H1 (cell line): Measurements from ENCODE around the gene MYO1D. TPM values are rescaled to one million over a fixed set of nuclear protein-coding genes. Genes with fewer than 3 reads are reported as not detected.

ENCODE experiments used
- CTCF ChIA-PET: fragments of 300-600 bp; sonication (Branson Sonifier 250); formaldehyde crosslinking; loops from one replicate; lab custom pipeline; 2021; ENCODE audit not compliant: partially characterized antibody; lab: Charles Lee
- POLR2A ChIA-PET: fragments of 300-600 bp; sonication (Branson Sonifier 250); formaldehyde crosslinking; loops from one replicate; lab custom pipeline; 2021; ENCODE audit warnings: inconsistent platforms; ENCODE audit not compliant: partially characterized antibody; lab: Charles Lee
- DNase-seq, 2 experiments: peaks; one replicate each; pipeline versions ENCODE4 v3.0.0 to v3.0.0-alpha.2; 2010 to 2022; ENCODE audit warnings: low spot score in 2 of 2, low read depth in 1 of 2, mixed read lengths in 1 of 2
- FAIRE-seq: peaks from 2 replicates; lab custom pipeline; 2011; peaks lifted over from hg19 to GRCh38; lab: Jason Lieb, UNC
- H2AFZ ChIP-seq: 2 replicates; pipeline ENCODE4 v1.8.1; 2012; ENCODE audit warnings: low read length, inconsistent platforms
- H2AK5ac ChIP-seq: 2 replicates; pipeline ENCODE4 v1.6.1; 2013; ENCODE audit warnings: low read depth, low read length
- H2BK120ac ChIP-seq: replicated peaks from 2 replicates; pipeline ENCODE3; 2013; ENCODE audit warnings: low read depth, low read length, inconsistent platforms
- H2BK12ac ChIP-seq: 2 replicates; pipeline ENCODE4 v1.6.1; 2013; ENCODE audit warnings: low read depth, low read length
- H2BK15ac ChIP-seq: 2 replicates; pipeline ENCODE4 v1.6.1; 2013; ENCODE audit warnings: low read length
- H2BK20ac ChIP-seq: 2 replicates; pipeline ENCODE4 v1.6.1; 2013; ENCODE audit warnings: low read length
- H2BK5ac ChIP-seq: 2 replicates; pipeline ENCODE4 v1.6.1; 2013; ENCODE audit warnings: low read depth, low read length
- H3K14ac ChIP-seq: 2 replicates; pipeline ENCODE4 v1.6.1; 2013; ENCODE audit warnings: inconsistent platforms; ENCODE audit not compliant: insufficient read length
- H3K18ac ChIP-seq: 2 replicates; pipeline ENCODE4 v1.6.1; 2013; ENCODE audit warnings: low read length; ENCODE audit errors: extremely low read depth
- H3K23ac ChIP-seq: 2 replicates; pipeline ENCODE4 v1.6.1; 2013; ENCODE audit warnings: inconsistent platforms; ENCODE audit not compliant: insufficient read length
- H3K23me2 ChIP-seq: 2 replicates; pipeline ENCODE4 v1.6.1; 2013; ENCODE audit warnings: low read depth, low read length
- H3K27ac ChIP-seq: 2 replicates; pipeline ENCODE4 v1.6.1; 2011; ENCODE audit warnings: low read depth, low read length, inconsistent platforms
- H3K27me3 ChIP-seq, 4 experiments: replicated peaks in 1 of 4; 1 replicate in 1 of 4; 2 replicates in 3 of 4; pipeline versions ENCODE4 v1.6.1 to v1.8.1; 2011 to 2013; ENCODE audit warnings: low read length in 3 of 4, mild to moderate bottlenecking in 3 of 4, inconsistent platforms in 2 of 4, mixed read lengths in 2 of 4, moderate library complexity in 1 of 4; ENCODE audit not compliant: control insufficient read depth in 3 of 4, insufficient read depth in 3 of 4; ENCODE audit errors: extremely low read depth in 1 of 4
- H3K36me3 ChIP-seq, 4 experiments: 2 replicates each; pipeline versions ENCODE4 v1.6.1 to v1.8.1; 2011 to 2013; ENCODE audit warnings: mild to moderate bottlenecking in 4 of 4, low read length in 3 of 4, moderate library complexity in 2 of 4, control low read depth in 1 of 4, inconsistent platforms in 1 of 4; ENCODE audit not compliant: insufficient read depth in 4 of 4, control insufficient read depth in 2 of 4
- H3K4ac ChIP-seq: replicated peaks from 2 replicates; pipeline ENCODE3; 2013; ENCODE audit warnings: low read length, low read depth, mixed read lengths, inconsistent platforms; ENCODE audit not compliant: insufficient read length
- H3K4me1 ChIP-seq, 4 experiments: replicated peaks in 1 of 4; 1 replicate in 1 of 4; 2 replicates in 3 of 4; pipeline versions ENCODE4 v1.6.1 to v1.8.1; 2011 to 2013; ENCODE audit warnings: low read length in 3 of 4, inconsistent platforms in 2 of 4, mixed read lengths in 1 of 4; ENCODE audit not compliant: insufficient read depth in 4 of 4, control insufficient read depth in 3 of 4
- H3K4me2 ChIP-seq, 2 experiments: 2 replicates each; pipeline versions ENCODE4 v1.6.1 to v1.8.1; 2011 to 2013; ENCODE audit warnings: low read depth in 2 of 2, low read length in 2 of 2, control low read depth in 1 of 2, inconsistent platforms in 1 of 2, mild to moderate bottlenecking in 1 of 2; ENCODE audit not compliant: insufficient read depth in 1 of 2
- H3K4me3 ChIP-seq, 4 experiments: fragments of 200-600, 300-600 bp in 1 of 4; sonication (generic), shearing (Covaris generic), sonication (Bioruptor Twin) in 1 of 4; 2 replicates each; pipeline versions ENCODE4 v1.5.1 to v1.8.1; 2011 to 2016; ENCODE audit warnings: low read length in 4 of 4, low read depth in 3 of 4, control low read depth in 2 of 4, inconsistent platforms in 2 of 4, mild to moderate bottlenecking in 2 of 4, mixed read lengths in 1 of 4, moderate library complexity in 1 of 4; ENCODE audit not compliant: insufficient read depth in 2 of 4; ENCODE audit errors: extremely low read depth in 1 of 4
- H3K56ac ChIP-seq: replicated peaks from 2 replicates; pipeline ENCODE3; 2013; ENCODE audit warnings: low read depth, mild to moderate bottlenecking, mixed read lengths, low read length, inconsistent platforms; ENCODE audit not compliant: insufficient read length
- H3K79me1 ChIP-seq: 2 replicates; pipeline ENCODE4 v1.6.1; 2013; ENCODE audit warnings: low read depth, low read length, control low read depth
- H3K79me2 ChIP-seq, 2 experiments: 2 replicates each; pipeline versions ENCODE4 v1.6.1 to v1.8.1; 2012 to 2013; ENCODE audit warnings: low read length in 2 of 2, mild to moderate bottlenecking in 2 of 2, inconsistent platforms in 1 of 2; ENCODE audit not compliant: insufficient read depth in 2 of 2, control insufficient read depth in 1 of 2
- H3K9ac ChIP-seq, 4 experiments: replicated peaks in 1 of 4; 1 replicate in 1 of 4; 2 replicates in 3 of 4; pipeline versions ENCODE4 v1.6.1 to v1.8.1; 2011 to 2013; ENCODE audit warnings: low read depth in 3 of 4, low read length in 3 of 4, control low read depth in 2 of 4, mild to moderate bottlenecking in 2 of 4, moderate library complexity in 2 of 4, inconsistent platforms in 1 of 4; ENCODE audit errors: extremely low read depth in 1 of 4
- H3K9me3 ChIP-seq, 2 experiments: 2 replicates each; pipeline versions ENCODE4 v1.6.1 to v1.8.1; 2012 to 2013; ENCODE audit warnings: mild to moderate bottlenecking in 2 of 2, moderate library complexity in 2 of 2, control low read depth in 1 of 2, inconsistent platforms in 1 of 2, low read depth in 1 of 2, low read length in 1 of 2, mixed read lengths in 1 of 2; ENCODE audit not compliant: insufficient read depth in 2 of 2
- H4K20me1 ChIP-seq, 2 experiments: replicated peaks in 1 of 2; 2 replicates each; pipeline versions ENCODE3 to v1.8.1; 2011 to 2013; ENCODE audit warnings: inconsistent platforms in 2 of 2, low read length in 2 of 2, mild to moderate bottlenecking in 1 of 2; ENCODE audit not compliant: insufficient read depth in 2 of 2, control insufficient read depth in 1 of 2
- H4K5ac ChIP-seq: 2 replicates; pipeline ENCODE4 v1.6.1; 2013; ENCODE audit warnings: low read length, low read depth, mixed read lengths, inconsistent platforms; ENCODE audit not compliant: insufficient read length
- H4K8ac ChIP-seq: 2 replicates; pipeline ENCODE4 v1.8.0; 2013; ENCODE audit warnings: mild to moderate bottlenecking, moderate library complexity, low read length, inconsistent platforms; ENCODE audit not compliant: insufficient read depth; ENCODE audit errors: extremely low read depth
- H4K91ac ChIP-seq: replicated peaks from 2 replicates; pipeline ENCODE3; 2013; ENCODE audit warnings: low read length, mixed read lengths, inconsistent platforms; ENCODE audit not compliant: insufficient read length
- EP300 ChIP-seq, 2 experiments: IDR thresholded peaks; 1 replicate in 1 of 2; 2 replicates in 1 of 2; pipeline ENCODE4 v1.6.1; 2011 to 2012; ENCODE audit warnings: low read depth in 2 of 2, low read length in 2 of 2, mild to moderate bottlenecking in 2 of 2, borderline replicate concordance in 1 of 2, inconsistent platforms in 1 of 2, moderate library complexity in 1 of 2
- JUND ChIP-seq: IDR thresholded peaks from 2 replicates; pipeline ENCODE4 v1.6.1; 2011; ENCODE audit warnings: mild to moderate bottlenecking, improper control_type of control experiment, low read length
- POLR2A ChIP-seq, 2 experiments: IDR thresholded peaks; 1 replicate in 1 of 2; 2 replicates in 1 of 2; pipeline ENCODE4 v1.6.1; 2011; ENCODE audit warnings: low read depth in 2 of 2, low read length in 2 of 2, mild to moderate bottlenecking in 2 of 2; ENCODE audit errors: control extremely low read depth in 1 of 2
- POLR2AphosphoS5 ChIP-seq: IDR thresholded peaks from 2 replicates; pipeline ENCODE4 v1.6.1; 2011; ENCODE audit warnings: low read depth, low read length
- SP4 ChIP-seq: IDR thresholded peaks from 2 replicates; pipeline ENCODE4 v1.6.1; 2012; ENCODE audit warnings: low read length, inconsistent platforms
- WGBS, 2 experiments: shearing (Covaris generic) in 1 of 2; methylation state at CpG; one replicate each; pipeline versions ENCODE4 v1.1.6 to v1.1.7; 2013 to 2015; ENCODE audit warnings: low lambda C conversion rate in 2 of 2, mixed read lengths in 2 of 2, inconsistent platforms in 1 of 2, low coverage in 1 of 2, missing lambda C conversion rate in 1 of 2; ENCODE audit not compliant: insufficient replicate concordance in 2 of 2, insufficient coverage in 1 of 2, insufficient read length in 1 of 2; ENCODE audit errors: extremely low coverage in 1 of 2, missing lambda C conversion rate in 1 of 2; 5-methylcytosine and 5-hydroxymethylcytosine counted together
- polyA plus RNA-seq, 7 experiments: library from polyadenylated mRNA; depleted of rRNA in 3 of 7; stranded (reverse) in 5 of 7; unstranded in 2 of 7; fragments of >200 nt in 5 of 7; fragments of 200-250 nt in 2 of 7; gene quantifications; 1 replicate in 5 of 7; 2 replicates in 1 of 7; 4 replicates in 1 of 7; pipeline versions ENCODE4 v1.2.1 to v1.2.3, GENCODE V29; 2011 to 2013; ENCODE audit warnings: missing spikeins in 2 of 7, mixed read lengths in 2 of 7
- total RNA-seq: library from RNA; stranded (reverse); fragmentation: NEBNext Ultra II Directional; extraction: Animal tissue kit (Norgen Biotek cat#: 25700); gene quantifications from 2 replicates; pipeline ENCODE4 v1.2.1, GENCODE V29; 2021
- TF ChIP-seq, protein P1 (sequence below): IDR thresholded peaks from 2 replicates; pipeline ENCODE4 v1.6.1; 2012; ENCODE audit warnings: inconsistent platforms

The MYO1D gene
- total and polyA plus RNA-seq, 2 of the 8 experiments (the other 6 are each of a cell fraction or from before 2014, with no cell fraction given), result 6.5 to 25.4 TPM

DNA sequence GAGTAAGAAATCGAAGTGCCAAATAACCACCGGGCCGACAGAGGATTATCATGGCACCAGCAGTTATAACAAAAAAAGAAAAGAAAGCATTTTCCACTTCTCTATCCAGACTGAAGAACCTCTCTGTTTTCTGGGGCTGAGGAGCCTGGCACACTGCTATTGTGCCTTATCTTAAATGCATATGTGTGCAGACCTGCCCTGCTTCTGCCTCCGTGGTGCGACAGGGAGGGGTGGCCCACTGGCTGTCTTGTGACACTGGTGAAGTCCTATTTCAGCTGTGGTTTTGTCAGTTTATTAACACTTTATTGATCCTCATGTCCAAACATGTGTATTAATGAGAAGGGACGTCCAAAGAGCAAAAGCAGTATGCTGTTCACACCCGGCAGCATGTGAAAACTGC, 334.7 kb downstream of the MYO1D start:
- H2BK20ac ChIP-seq, result no peak overlapping the region
- H4K91ac ChIP-seq, result no peak overlapping the region
- no peak overlapping the region for H4K8ac ChIP-seq
- H3K79me2 ChIP-seq, result no peaks in the 10 kb centered on the region
- H2BK12ac ChIP-seq, result no peak overlapping the region; the same call in 1 of the 2 replicates
- H3K9me3 ChIP-seq, result no peaks in the 10 kb centered on the region
- no peak overlapping the region for H3K56ac ChIP-seq
- TF ChIP-seq POLR2A (IDR thresholded peaks at IDR 0.05; ENCODE audit: control extremely low read depth in 1 of 2, low read depth in 2 of 2, low read length in 2 of 2) (no peak), EP300 (IDR thresholded peaks at IDR 0.05; ENCODE audit: borderline replicate concordance in 1 of 2, low read depth in 2 of 2, low read length in 2 of 2) (no peak), SP4 (no peak), JUND (no peak), POLR2AphosphoS5 (no peak)
- TF ChIP-seq, protein P1, sequence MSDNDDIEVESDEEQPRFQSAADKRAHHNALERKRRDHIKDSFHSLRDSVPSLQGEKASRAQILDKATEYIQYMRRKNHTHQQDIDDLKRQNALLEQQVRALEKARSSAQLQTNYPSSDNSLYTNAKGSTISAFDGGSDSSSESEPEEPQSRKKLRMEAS, result no peak
- H4K5ac ChIP-seq, result no peak overlapping the region
- H3K36me3 ChIP-seq, result no peaks in the 10 kb centered on the region
- no peak overlapping the region for H3K18ac ChIP-seq
- no peak overlapping the region for H3K4ac ChIP-seq
- H2BK120ac ChIP-seq, result no peak overlapping the region
- H3K9ac ChIP-seq, result no peak overlapping the region
- H3K4me1 ChIP-seq, result peaks cover 3 to 14% (median 12%) of the 10 kb centered on the region in 4 experiments
- H3K27ac ChIP-seq, result no peak overlapping the region
- no peaks in the 10 kb centered on the region for H3K27me3 ChIP-seq
- no peak overlapping the region for H3K23ac ChIP-seq
- no peaks in the 10 kb centered on the region for H4K20me1 ChIP-seq
- 77% methylated on average over 7 of the region's 7 CpGs; no CpG with 5 or more reads in 1 of the 2 experiments for WGBS, 2 experiments
- H3K4me3 ChIP-seq, result no peak overlapping the region
- H2AFZ ChIP-seq, result no peak overlapping the region
- ChIA-PET CTCF (interaction anchor here (0.9 to 1.4 kb wide), 2 partner anchors 58 to 79 kb away, joined by 3 to 4 read pairs; no protein-coding TSS in a partner anchor), POLR2A (no interaction called here)
- H3K14ac ChIP-seq, result no peak overlapping the region
- no peaks in the 10 kb centered on the region for H3K79me1 ChIP-seq
- DNase-seq (no peak), FAIRE-seq (no peak)
- no peak overlapping the region for H2BK15ac ChIP-seq
- H2AK5ac ChIP-seq, result no peak overlapping the region
- H3K23me2 ChIP-seq, result peaks cover 2% of the 10 kb centered on the region; the same call in 1 of the 2 replicates
- peak overlapping the region in 1 of 2 experiments; percentile 18; a peak in 1 of 4 replicates for H3K4me2 ChIP-seq
- no peak overlapping the region for H2BK5ac ChIP-seq
